ENCODE results near the gene SLFN13. TPM values are rescaled to one million over a fixed set of nuclear protein-coding genes. Genes with fewer than 3 reads are reported as not detected.

SLFN13 gene
- total RNA-seq, 1 experiment from 2014 or later, result 1.7 TPM

GRCh38 chr17:35433075-35433894 is 15.3 kb downstream of the SLFN13 start:
- Mint-ChIP-seq H3K27me3 (ENCODE audit: insufficient read depth, unreplicated experiment) (no peaks in the 10 kb centered on the region), H3K36me3 (ENCODE audit: insufficient read depth, unreplicated experiment) (peaks cover 4% of the 10 kb centered on the region), H3K4me1 (ENCODE audit: insufficient read depth, unreplicated experiment) (peaks cover 21% of the 10 kb centered on the region), H3K9me3 (ENCODE audit: unreplicated experiment) (no peaks in the 10 kb centered on the region), H3K4me3 (ENCODE audit: unreplicated experiment) (peak overlapping the region; percentile 79), H3K27ac (ENCODE audit: low read depth, unreplicated experiment) (peak overlapping the region; percentile 85)
- CTCF ChIA-PET, result interaction anchor here (0.6 to 2.1 kb wide), 6 partner anchors 57 to 191 kb away, joined by 3 to 10 read pairs (median 4); no protein-coding TSS in a partner anchor
- TF ChIP-seq, protein P1, sequence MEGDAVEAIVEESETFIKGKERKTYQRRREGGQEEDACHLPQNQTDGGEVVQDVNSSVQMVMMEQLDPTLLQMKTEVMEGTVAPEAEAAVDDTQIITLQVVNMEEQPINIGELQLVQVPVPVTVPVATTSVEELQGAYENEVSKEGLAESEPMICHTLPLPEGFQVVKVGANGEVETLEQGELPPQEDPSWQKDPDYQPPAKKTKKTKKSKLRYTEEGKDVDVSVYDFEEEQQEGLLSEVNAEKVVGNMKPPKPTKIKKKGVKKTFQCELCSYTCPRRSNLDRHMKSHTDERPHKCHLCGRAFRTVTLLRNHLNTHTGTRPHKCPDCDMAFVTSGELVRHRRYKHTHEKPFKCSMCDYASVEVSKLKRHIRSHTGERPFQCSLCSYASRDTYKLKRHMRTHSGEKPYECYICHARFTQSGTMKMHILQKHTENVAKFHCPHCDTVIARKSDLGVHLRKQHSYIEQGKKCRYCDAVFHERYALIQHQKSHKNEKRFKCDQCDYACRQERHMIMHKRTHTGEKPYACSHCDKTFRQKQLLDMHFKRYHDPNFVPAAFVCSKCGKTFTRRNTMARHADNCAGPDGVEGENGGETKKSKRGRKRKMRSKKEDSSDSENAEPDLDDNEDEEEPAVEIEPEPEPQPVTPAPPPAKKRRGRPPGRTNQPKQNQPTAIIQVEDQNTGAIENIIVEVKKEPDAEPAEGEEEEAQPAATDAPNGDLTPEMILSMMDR (IDR thresholded peaks at IDR 0.05; ENCODE audit: unreplicated experiment), result no peak
- intact Hi-C loops (cut with micrococcal nuclease), result loop anchor here (1.0 to 5.0 kb wide), 4 partner anchors 100 to 371 kb away; partner anchors contain the start of gene RFFL
- POLR2A ChIA-PET, result interaction anchor here (0.5 to 2.5 kb wide), 34 partner anchors 9 to 362 kb away, joined by 3 to 35 read pairs (median 4); partner anchors contain the start of genes AP2B1, MMP28, PEX12 and SLFN13
- TSS peak; percentile 80 for BruUV-seq (replicated peaks)
- peak; percentile 98 for DNase-seq (ENCODE audit: unreplicated experiment)

DNA sequence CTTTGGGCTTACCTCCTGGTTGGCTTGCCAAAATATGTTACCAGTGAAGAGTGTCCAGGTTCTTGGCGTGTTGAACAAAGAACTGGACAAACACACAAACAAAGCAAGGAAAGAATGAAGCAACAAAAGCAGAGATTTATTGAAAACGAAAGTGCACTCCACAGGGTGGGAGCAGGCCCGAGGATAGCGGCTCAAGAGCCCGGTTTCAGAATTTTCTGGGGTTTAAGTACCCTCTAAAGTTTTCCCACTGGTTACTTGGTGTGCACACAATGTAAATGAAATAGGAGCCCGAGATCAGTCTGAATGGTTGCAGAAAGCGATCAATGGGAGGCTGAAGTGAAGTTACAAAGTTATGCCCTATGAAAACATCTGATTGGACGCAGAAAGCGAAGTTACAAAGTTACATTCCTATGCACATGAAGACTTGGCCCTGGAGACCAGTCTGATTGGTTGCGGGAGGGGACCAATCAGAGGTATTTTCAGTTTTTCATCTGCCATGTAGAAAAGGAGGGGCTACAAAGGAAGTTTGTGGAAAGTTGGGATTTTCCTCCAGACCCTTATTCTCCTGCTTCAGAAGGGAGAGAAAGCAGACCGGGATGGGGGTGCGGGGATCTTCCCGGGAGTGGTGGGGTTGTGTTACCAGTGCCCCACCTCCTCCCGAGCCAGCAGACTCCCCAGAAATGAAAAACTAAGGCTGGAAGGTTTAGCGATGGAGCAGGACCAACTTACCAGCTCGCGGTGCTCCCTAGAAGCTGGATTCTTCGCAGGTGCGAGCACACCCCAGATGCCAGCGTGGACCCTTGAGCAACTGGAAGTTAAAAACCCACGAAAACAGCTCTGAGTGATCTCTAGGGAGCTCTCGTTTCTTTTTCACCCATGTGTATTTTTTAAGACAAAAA is 16.1 kb downstream of the SLFN13 start, which contains the start of gene SLFN12:
TSS of gene SLFN12 (minus strand) at position 325 of the 899 bp plus-strand sequence. CDS start 9,472 bp downstream, outside the sequence.
- ChIA-PET POLR2A (interaction anchor here (0.6 to 2.5 kb wide), 26 partner anchors 9 to 363 kb away, joined by 3 to 35 read pairs (median 4); partner anchors contain the start of genes AP2B1, MMP28, PEX12 and SLFN13), CTCF (interaction anchor here (0.9 to 2.1 kb wide), 3 partner anchors 117 to 191 kb away, joined by 3 to 10 read pairs (median 4); no protein-coding TSS in a partner anchor)
- Mint-ChIP-seq H3K27ac (ENCODE audit: low read depth, unreplicated experiment) (peak within 1 kb of the TSS; percentile 85), H3K27me3 (ENCODE audit: insufficient read depth, unreplicated experiment) (no peaks in the 10 kb centered on the region), H3K4me1 (ENCODE audit: insufficient read depth, unreplicated experiment) (peaks cover 21% of the 10 kb centered on the region), H3K36me3 (ENCODE audit: insufficient read depth, unreplicated experiment) (peaks cover 4% of the 10 kb centered on the region), H3K4me3 (ENCODE audit: unreplicated experiment) (peak within 1 kb of the TSS; percentile 79), H3K9me3 (ENCODE audit: unreplicated experiment) (no peaks in the 10 kb centered on the region)
- intact Hi-C loops (cut with micrococcal nuclease), result loop anchor here (1.0 to 5.0 kb wide), 4 partner anchors 100 to 370 kb away; partner anchors contain the start of gene RFFL
- BruUV-seq (replicated peaks), result no TSS peak
- peak; percentile 92 for DNase-seq (ENCODE audit: unreplicated experiment)
- TF ChIP-seq, protein P1 (IDR thresholded peaks at IDR 0.05; ENCODE audit: unreplicated experiment), result no peak

GRCh38 chr17:35429702-35430101 is 18.9 kb downstream of the SLFN13 start:
- CTCF ChIA-PET, result interaction anchor here (0.6 to 0.7 kb wide), 2 partner anchors 146 to 886 kb away, joined by 4 read pairs; no protein-coding TSS in a partner anchor

More at GRCh38 chr17:35429702-35430101, 18.9 kb downstream of the SLFN13 start:
- Mint-ChIP-seq H3K4me1 (ENCODE audit: insufficient read depth, unreplicated experiment) (peaks cover 21% of the 10 kb centered on the region), H3K27ac (ENCODE audit: low read depth, unreplicated experiment) (no peak overlapping the region), H3K36me3 (ENCODE audit: insufficient read depth, unreplicated experiment) (peaks cover 4% of the 10 kb centered on the region), H3K27me3 (ENCODE audit: insufficient read depth, unreplicated experiment) (no peaks in the 10 kb centered on the region), H3K4me3 (ENCODE audit: unreplicated experiment) (no peak overlapping the region), H3K9me3 (ENCODE audit: unreplicated experiment) (no peaks in the 10 kb centered on the region)
- intact Hi-C loops (cut with micrococcal nuclease), result loop anchor here (5.0 kb wide), 1 partner anchor 367 kb away; the partner anchor contains the start of gene RFFL
- TF ChIP-seq, protein P1 (IDR thresholded peaks at IDR 0.05; ENCODE audit: unreplicated experiment), result no peak
- no peak for DNase-seq (ENCODE audit: unreplicated experiment)
- BruUV-seq (replicated peaks), result no TSS peak
- POLR2A ChIA-PET, result interaction anchor here (0.9 kb wide), 1 partner anchor 58 kb away, joined by 3 read pairs; no protein-coding TSS in a partner anchor

Measured in MCF 10A (cell line).